Upper lobe of right lung (tissue), 1 donor: ENCODE data around the gene BCL11B. TPM values are rescaled to one million over a fixed set of nuclear protein-coding genes. Genes with fewer than 3 reads are reported as not detected.

Source experiments
- ATAC-seq: fragments of 200-7000 bp; cut with Tn5 transposase; one replicate; pipeline ENCODE4 v1.9.1; 2020; ENCODE audit warnings: mild to moderate bottlenecking, moderate library complexity
- DNase-seq: peaks from one replicate; pipeline ENCODE4 v3.0.0-alpha.2; 2020
- H3K27ac ChIP-seq: fragments of 200-600 bp; one replicate; pipeline ENCODE4 v1.8.0; 2022
- H3K27me3 ChIP-seq: fragments of 200-600 bp; one replicate; pipeline ENCODE4 v1.8.0; 2022; ENCODE audit warnings: mild to moderate bottlenecking
- H3K36me3 ChIP-seq: fragments of 200-600 bp; one replicate; pipeline ENCODE4 v1.8.0; 2022
- H3K4me1 ChIP-seq: fragments of 200-600 bp; one replicate; pipeline ENCODE4 v1.8.0; 2022
- H3K4me3 ChIP-seq: fragments of 200-600 bp; one replicate; pipeline ENCODE4 v1.8.0; 2022; ENCODE audit warnings: mild to moderate bottlenecking
- H3K9me3 ChIP-seq: fragments of 200-600 bp; one replicate; pipeline ENCODE4 v1.8.0; 2022
- CTCF ChIP-seq: fragments of 200-600 bp; IDR thresholded peaks from one replicate; pipeline ENCODE4 v1.8.0; 2022; ENCODE audit warnings: antibody characterized with exemption
- intact Hi-C: fragments of 100-400 bp; cut with DNase I; formaldehyde crosslinking; loops from one replicate; pipeline ENCODE4 v1.11.0; 2022
- total RNA-seq: library from RNA; stranded (reverse); fragmentation: NEBNext Ultra II Directional; extraction: Animal tissue kit (Norgen Biotek cat#: 25700); gene quantifications from one replicate; pipeline ENCODE4 v1.2.1, GENCODE V29; 2021
- donor health status: DM: no; HTN: yes; CAD: no; lungs with severe emphysema.

Gene BCL11B
- total RNA-seq, 1 donor from 2014 or later: 2.4 TPM

- H3K27me3 ChIP-seq: no peaks in the 10 kb centered on the region
- H3K4me3 ChIP-seq: no peak overlapping the region
- no peaks in the 10 kb centered on the region for H3K4me1 ChIP-seq
- no peaks in the 10 kb centered on the region for H3K36me3 ChIP-seq
- DNase-seq (no peak), ATAC-seq (no peak)
- H3K27ac ChIP-seq: no peak overlapping the region
- no peak for TF ChIP-seq CTCF
- no peaks in the 10 kb centered on the region for H3K9me3 ChIP-seq
- intact Hi-C loops: no loop called here
These were observed 123.0 kb downstream of the BCL11B start for GRCh38 chr14:99148861-99149610.

GRCh38 chr14:99148131-99148530 lies 123.9 kb downstream of the BCL11B start:
- Histone ChIP-seq H3K27ac (no peak overlapping the region), H3K36me3 (no peaks in the 10 kb centered on the region), H3K4me3 (no peak overlapping the region), H3K4me1 (no peaks in the 10 kb centered on the region), H3K9me3 (no peaks in the 10 kb centered on the region), H3K27me3 (no peaks in the 10 kb centered on the region)
- no peak for TF ChIP-seq CTCF
- no peak for DNase-seq
- intact Hi-C loops: no loop called here
- ATAC-seq: no peak

DNA sequence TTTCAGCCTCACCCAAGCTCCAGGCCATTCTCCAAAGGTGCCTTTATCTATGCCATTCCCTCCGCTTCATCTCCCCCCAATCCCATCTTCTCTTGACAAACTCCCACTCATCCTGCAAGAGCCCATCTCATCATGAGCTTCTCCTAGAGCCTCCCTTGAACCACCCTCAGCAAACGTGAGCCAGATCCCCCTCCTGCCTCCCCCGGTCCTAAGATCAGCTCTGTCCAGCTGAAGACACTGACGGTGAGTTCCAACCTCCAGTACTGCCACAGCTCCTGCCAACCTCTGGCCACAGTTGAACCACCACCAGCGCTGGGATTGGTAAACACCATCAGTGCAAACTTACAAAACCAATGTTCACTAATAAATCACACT lies 124.6 kb downstream of the BCL11B start:
- ATAC-seq: no peak
- Histone ChIP-seq H3K27me3 (no peaks in the 10 kb centered on the region), H3K36me3 (no peaks in the 10 kb centered on the region), H3K4me1 (no peaks in the 10 kb centered on the region), H3K9me3 (no peaks in the 10 kb centered on the region), H3K27ac (no peak overlapping the region), H3K4me3 (no peak overlapping the region)
- DNase-seq: no peak
- no peak for TF ChIP-seq CTCF
- intact Hi-C loops: no loop called here

- H3K36me3 ChIP-seq: no peaks in the 10 kb centered on the region
- H3K27ac ChIP-seq: no peak overlapping the region
- H3K4me1 ChIP-seq: no peaks in the 10 kb centered on the region
- no peak for DNase-seq
- no peak for ATAC-seq
- no peaks in the 10 kb centered on the region for H3K27me3 ChIP-seq
- no peak overlapping the region for H3K4me3 ChIP-seq
- no peaks in the 10 kb centered on the region for H3K9me3 ChIP-seq
- TF ChIP-seq CTCF: no peak
- intact Hi-C loops: no loop called here
These were observed 125.2 kb downstream of the BCL11B start for GRCh38 chr14:99146616-99147365.

DNA sequence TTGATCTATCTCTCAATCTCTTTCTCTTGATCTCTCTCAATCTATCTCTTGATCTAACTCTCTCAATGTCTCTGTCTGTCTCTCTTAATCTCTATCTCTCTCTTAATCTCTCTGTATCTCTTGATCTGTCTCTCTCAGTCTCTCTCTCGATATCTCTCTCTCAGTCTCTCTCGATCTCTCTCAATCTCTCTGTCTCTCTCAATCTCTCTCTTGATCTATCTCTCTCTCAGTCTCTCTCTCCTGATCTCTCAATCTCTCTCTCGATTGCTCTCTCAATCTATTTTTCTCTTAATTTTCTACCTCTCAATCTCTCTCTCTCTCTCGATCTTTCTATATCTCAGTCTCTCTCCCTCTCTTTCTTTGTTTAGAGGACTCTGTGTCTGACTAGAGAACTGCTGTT lies 126.7 kb downstream of the BCL11B start:
- Histone ChIP-seq H3K27me3 (no peaks in the 10 kb centered on the region), H3K27ac (no peak overlapping the region), H3K4me3 (no peak overlapping the region), H3K4me1 (no peaks in the 10 kb centered on the region), H3K36me3 (no peaks in the 10 kb centered on the region), H3K9me3 (no peaks in the 10 kb centered on the region)
- intact Hi-C loops: no loop called here
- DNase-seq (no peak), ATAC-seq (no peak)
- no peak for TF ChIP-seq CTCF
